ENCODE results near the gene PRPSAP1. TPM values are rescaled to one million over a fixed set of nuclear protein-coding genes. Genes with fewer than 3 reads are reported as not detected.

PRPSAP1 gene
- total RNA-seq, 1 experiment from 2014 or later, result 99.6 TPM

GRCh38 chr17:76270127-76270592, 83.6 kb downstream of the PRPSAP1 start:
- Histone ChIP-seq H3K9me3 (ENCODE audit: control insufficient read depth, insufficient read depth, low read depth, low read length) (no peaks in the 10 kb centered on the region), H3K4me3 (ENCODE audit: low read depth in 2 of 2, low read length in 2 of 2) (no peak overlapping the region), H3K27me3 (ENCODE audit: control insufficient read depth, insufficient read depth, low read length) (no peaks in the 10 kb centered on the region), H3K4me1 (ENCODE audit: control insufficient read depth, insufficient read depth, low read length) (peaks cover 42% of the 10 kb centered on the region), H3K27ac (ENCODE audit: low read length) (no peak overlapping the region), H3K36me3 (ENCODE audit: control insufficient read depth, insufficient read depth, low read length) (no peaks in the 10 kb centered on the region; the same call in 1 of the 2 replicates)
- ChIA-PET CTCF (no interaction called here), POLR2A (interaction anchor here (0.6 kb wide), 2 partner anchors 106 to 271 kb away, joined by 3 to 5 read pairs; no protein-coding TSS in a partner anchor)
- no peak for ATAC-seq
- TF ChIP-seq SIN3A (IDR thresholded peaks at IDR 0.05; ENCODE audit: borderline replicate concordance, insufficient read depth, low read depth, low read length) (no peak), POLR2AphosphoS5 (IDR thresholded peaks at IDR 0.05; ENCODE audit: low read depth, low read length) (no peak), CTCF (IDR thresholded peaks at IDR 0.05) (no peak), REST (IDR thresholded peaks at IDR 0.05; ENCODE audit: insufficient read depth in 1 of 2, low read depth in 2 of 2, low read length in 1 of 2) (no peak), TCF7L2 (IDR thresholded peaks at IDR 0.05; ENCODE audit: low read depth, low read length) (no peak)
- in situ Hi-C loops (cut with HindIII; ENCODE audit: low pct_unique_long_range_greater_than_20kb, low sequenced_read_pairs) (no loop called here), intact Hi-C loops (cut with micrococcal nuclease; ENCODE audit: unreplicated experiment) (no loop called here)
- BruUV-seq (replicated peaks), result no TSS peak
- no peak for DNase-seq (ENCODE audit: low read depth, low spot score)

GRCh38 chr17:76268991-76269981, 84.4 kb downstream of the PRPSAP1 start:
- Histone ChIP-seq H3K9me3 (ENCODE audit: control insufficient read depth, insufficient read depth, low read depth, low read length) (no peaks in the 10 kb centered on the region), H3K4me1 (ENCODE audit: control insufficient read depth, insufficient read depth, low read length) (peaks cover 42% of the 10 kb centered on the region), H3K36me3 (ENCODE audit: control insufficient read depth, insufficient read depth, low read length) (no peaks in the 10 kb centered on the region; the same call in 1 of the 2 replicates), H3K27me3 (ENCODE audit: control insufficient read depth, insufficient read depth, low read length) (no peaks in the 10 kb centered on the region), H3K27ac (ENCODE audit: low read length) (peak overlapping the region; percentile 58), H3K4me3 (ENCODE audit: low read depth in 2 of 2, low read length in 2 of 2) (no peak overlapping the region)
- CTCF ChIA-PET, result interaction anchor here (0.5 to 1.8 kb wide), 6 partner anchors 10 to 148 kb away, joined by 3 to 8 read pairs (median 4); no protein-coding TSS in a partner anchor
- DNase-seq (ENCODE audit: low read depth, low spot score), result no peak
- ATAC-seq, result no peak
- POLR2A ChIA-PET, result interaction anchor here (0.6 to 0.7 kb wide), 5 partner anchors 21 to 331 kb away, joined by 3 to 9 read pairs (median 6); partner anchors contain the start of gene EVPL
- no TSS peak for BruUV-seq (replicated peaks)
- intact Hi-C loops (cut with micrococcal nuclease; ENCODE audit: unreplicated experiment) (no loop called here), in situ Hi-C loops (cut with HindIII; ENCODE audit: low pct_unique_long_range_greater_than_20kb, low sequenced_read_pairs) (no loop called here)
- TF ChIP-seq POLR2AphosphoS5 (IDR thresholded peaks at IDR 0.05; ENCODE audit: low read depth, low read length) (no peak), CTCF (IDR thresholded peaks at IDR 0.05) (no peak), SIN3A (IDR thresholded peaks at IDR 0.05; ENCODE audit: borderline replicate concordance, insufficient read depth, low read depth, low read length) (no peak), REST (IDR thresholded peaks at IDR 0.05; ENCODE audit: insufficient read depth in 1 of 2, low read depth in 2 of 2, low read length in 1 of 2) (no peak), TCF7L2 (IDR thresholded peaks at IDR 0.05; ENCODE audit: low read depth, low read length) (no peak)
